WTC11 (cell line): Measurements from ENCODE around the gene NAV2.

ENCODE experiments used
- ATF2 ChIP-seq: sonication (generic); formaldehyde crosslinking; IDR thresholded peaks from 2 replicates; pipeline ENCODE4 v1.8.1; 2022; ENCODE audit warnings: low read depth, missing genetic modification reagents, borderline replicate concordance
- CTCF ChIP-seq: fragments of 200-600 bp; IDR thresholded peaks from 2 replicates; pipeline ENCODE4 v1.8.0; 2022; ENCODE audit warnings: antibody characterized with exemption

- TF ChIP-seq ATF2 (no peak), CTCF (no peak)
These were observed 99.5 kb downstream of the NAV2 start for GRCh38 chr11:19812096-19812495.
